Epithelial cell of prostate (primary cell): ENCODE measurements around the gene TJP3.
"Not testable (repeated sequence)": the region's sequence is repeated elsewhere in the genome, so short reads cannot be mapped to it uniquely, and the experiment has no call there.

Experiments
- DNase-seq: peaks from one replicate; pipeline ENCODE4 v3.0.0-alpha.2; 2011; ENCODE audit warnings: low read depth, low spot score
- H3K27ac ChIP-seq: fragments of 450-650 bp; 2 replicates; pipeline ENCODE4 v1.5.1; 2017; ENCODE audit warnings: mild to moderate bottlenecking

TJP3 gene

GRCh38 chr19:3708207-3708931 lies at the start of gene TJP3:
Gene TJP3, plus strand, starts transcription at chr19:3708384. Its CDS starts 20,049 bp downstream, at chr19:3728433.
- no peak for DNase-seq
- H3K27ac ChIP-seq = peak within 1 kb of the TSS; percentile 15

GRCh38 chr19:3658870-3659745 lies 49.1 kb upstream of the TJP3 start:
- no peak overlapping the region for H3K27ac ChIP-seq
- DNase-seq = no peak

- H3K27ac ChIP-seq = no peak overlapping the region
- no peak for DNase-seq
These were observed 48.5 kb upstream of the TJP3 start for GRCh38 chr19:3659746-3660112.

- no peak for DNase-seq
These were observed 47.5 kb upstream of the TJP3 start for GRCh38 chr19:3660493-3661219.

GRCh38 chr19:3661284-3662238 lies 46.6 kb upstream of the TJP3 start:
- DNase-seq = no peak
- H3K27ac ChIP-seq = no peak overlapping the region

More at GRCh38 chr19:3660493-3661219, 47.5 kb upstream of the TJP3 start:
- H3K27ac ChIP-seq = no peak overlapping the region

- DNase-seq = no peak
- H3K27ac ChIP-seq = no peak overlapping the region
These were observed 44.3 kb upstream of the TJP3 start for GRCh38 chr19:3663838-3664237.

- no peak for DNase-seq
- no peak overlapping the region for H3K27ac ChIP-seq
These were observed 43.1 kb upstream of the TJP3 start for GRCh38 chr19:3664879-3665642.

- DNase-seq = no peak
- no peak overlapping the region for H3K27ac ChIP-seq
These were observed 42.3 kb upstream of the TJP3 start for GRCh38 chr19:3665681-3666544.

GRCh38 chr19:3666545-3666856 lies 41.7 kb upstream of the TJP3 start:
- not testable (repeated sequence) for H3K27ac ChIP-seq, DNase-seq

- H3K27ac ChIP-seq = no peak overlapping the region
- no peak for DNase-seq
These were observed 41.0 kb upstream of the TJP3 start for GRCh38 chr19:3667037-3667638.

GRCh38 chr19:3667766-3668165 lies 40.4 kb upstream of the TJP3 start:
- no peak for DNase-seq
- H3K27ac ChIP-seq = no peak overlapping the region

- H3K27ac ChIP-seq = no peak overlapping the region
- DNase-seq = no peak
These were observed 39.7 kb upstream of the TJP3 start for GRCh38 chr19:3668331-3669081.

- H3K27ac ChIP-seq = no peak overlapping the region
- DNase-seq = no peak
These were observed 38.9 kb upstream of the TJP3 start for GRCh38 chr19:3669082-3669946.

- no peak overlapping the region for H3K27ac ChIP-seq
These were observed 38.0 kb upstream of the TJP3 start for GRCh38 chr19:3669947-3670795.

More at GRCh38 chr19:3669947-3670795, 38.0 kb upstream of the TJP3 start:
- DNase-seq = no peak
